ENCODE data around the gene SESTD1. TPM values are rescaled to one million over a fixed set of nuclear protein-coding genes. Genes with fewer than 3 reads are reported as not detected.

The SESTD1 gene
- polyA plus RNA-seq, 2 of the 4 experiments (the other 2 are of a cell fraction): 12.6 to 26.0 TPM

- TF ChIP-seq ZC3H11A (IDR thresholded peaks at IDR 0.05) (no peak), ESRRA (IDR thresholded peaks at IDR 0.05; ENCODE audit: borderline replicate concordance, low read length) (no peak), FOSB (CRISPR knock-in tag; IDR thresholded peaks at IDR 0.05) (no peak), RNF2 (IDR thresholded peaks at IDR 0.05; ENCODE audit: borderline replicate concordance, low read depth) (no peak), BCL3 (IDR thresholded peaks at IDR 0.05) (no peak), JUNB (IDR thresholded peaks at IDR 0.05) (no peak), RARB (CRISPR knock-in tag; IDR thresholded peaks at IDR 0.05) (no peak)
- Histone ChIP-seq H3K4me2 (no peak overlapping the region), H3K4me1 (peaks cover 17% of the 10 kb centered on the region), H3K4me3 (no peak overlapping the region), H3K27ac (no peak overlapping the region), H3K9me3 (no peaks in the 10 kb centered on the region)
- 94% methylated on average over 1 of the region's 1 CpG for WGBS (ENCODE audit: missing lambda C conversion rate)
- ChIA-PET CTCF (interaction anchor here (1.2 kb wide), 1 partner anchor 18 kb away, joined by 3 read pairs; no protein-coding TSS in a partner anchor), POLR2A (no interaction called here)
- no peak for ATAC-seq
- DNase-seq (ENCODE audit: low read depth in 1 of 2, low spot score in 1 of 2): no peak
- no peak for FAIRE-seq
Observed at GRCh38 chr2:179250848-179251504, 13.7 kb downstream of the SESTD1 start.

- H3K9me3 ChIP-seq: no peaks in the 10 kb centered on the region
- no peak overlapping the region for H3K4me3 ChIP-seq
- DNase-seq (ENCODE audit: low read depth in 1 of 2, low spot score in 1 of 2) (no peak), ATAC-seq (no peak), FAIRE-seq (no peak)
- 90% methylated on average over 3 of the region's 3 CpGs for WGBS (ENCODE audit: missing lambda C conversion rate)
- ChIA-PET CTCF (no interaction called here), POLR2A (no interaction called here)
- no peak overlapping the region for H3K4me2 ChIP-seq
- TF ChIP-seq POLR2A (IDR thresholded peaks at IDR 0.05; ENCODE audit: low read length) (no peak), ELK1 (IDR thresholded peaks at IDR 0.05; ENCODE audit: low read depth, low read length) (no peak), SMC3 (IDR thresholded peaks at IDR 0.05) (no peak), MAX (IDR thresholded peaks at IDR 0.05) (no peak)
- H3K27ac ChIP-seq: no peak overlapping the region
- H3K4me1 ChIP-seq: peaks cover 17% of the 10 kb centered on the region
Observed at GRCh38 chr2:179250095-179250494, 14.5 kb downstream of the SESTD1 start.

- ChIA-PET CTCF (no interaction called here), POLR2A (no interaction called here)
- FAIRE-seq: no peak
- peaks cover 17% of the 10 kb centered on the region for H3K4me1 ChIP-seq
- TF ChIP-seq PHF8 (IDR thresholded peaks at IDR 0.05; ENCODE audit: borderline replicate concordance, low read depth): no peak
- no peak for TF ChIP-seq PBX3 (IDR thresholded peaks at IDR 0.05)
- no peak for TF ChIP-seq KDM5A (IDR thresholded peaks at IDR 0.05)
- TF ChIP-seq MYC (IDR thresholded peaks at IDR 0.05; ENCODE audit: borderline replicate concordance, low read length): no peak
- no peak for TF ChIP-seq HMGXB4 (CRISPR knock-in tag; IDR thresholded peaks at IDR 0.05; ENCODE audit: borderline replicate concordance)
- no peak overlapping the region for H3K4me3 ChIP-seq
- H3K9me3 ChIP-seq: no peaks in the 10 kb centered on the region
- ATAC-seq: no peak
- WGBS (ENCODE audit: missing lambda C conversion rate): 79% methylated on average over 1 of the region's 1 CpG
- peak overlapping the region; percentile 25; the same call in 1 of the 3 replicates for H3K4me2 ChIP-seq
- no peak overlapping the region for H3K27ac ChIP-seq
- DNase-seq (ENCODE audit: low read depth in 1 of 2, low spot score in 1 of 2): no peak
Observed at GRCh38 chr2:179248024-179248348, 16.6 kb downstream of the SESTD1 start.
